HG02981 (cell line): ENCODE data around the gene HTATIP2.
"Not testable (repeated sequence)": the region's sequence is repeated elsewhere in the genome, so short reads cannot be mapped to it uniquely, and the experiment has no call there.

Experiments used
- ATAC-seq: cut with Tn5 transposase; IDR thresholded peaks from one replicate; pipeline ENCODE4 v1.9.1; 2021; ENCODE audit warnings: mild to moderate bottlenecking, moderate library complexity; ENCODE audit not compliant: unreplicated experiment

Gene HTATIP2

GRCh38 chr11:20369826-20370225 is 6.3 kb downstream of the HTATIP2 start:
- ATAC-seq, result no peak

- ATAC-seq, result no peak
Measured at GRCh38 chr11:20372081-20372626, 8.6 kb downstream of the HTATIP2 start.

- no peak for ATAC-seq
Measured at GRCh38 chr11:20373147-20373546, 9.6 kb downstream of the HTATIP2 start.

- ATAC-seq, result no peak
Measured at GRCh38 chr11:20373568-20374209, 10.2 kb downstream of the HTATIP2 start.

GRCh38 chr11:20374741-20375300 is 11.3 kb downstream of the HTATIP2 start:
- no peak for ATAC-seq

GRCh38 chr11:20376162-20376730 is 12.7 kb downstream of the HTATIP2 start:
- no peak for ATAC-seq

GRCh38 chr11:20385996-20386395 is 22.5 kb downstream of the HTATIP2 start:
- ATAC-seq, result not testable (repeated sequence)

GRCh38 chr11:20387261-20388095 is 24.0 kb downstream of the HTATIP2 start, which contains the start of gene PRMT3:
Gene PRMT3 (plus strand): TSS chr11:20387716. CDS start chr11:20387747, 31 bp downstream.
- peak; percentile 79 for ATAC-seq

- ATAC-seq, result peak; percentile 19
Measured at GRCh38 chr11:20388096-20389055, 24.9 kb downstream of the HTATIP2 start.

- ATAC-seq, result peak; percentile 85
Measured at GRCh38 chr11:20397281-20397680, 33.8 kb downstream of the HTATIP2 start.

GRCh38 chr11:20399498-20399897 is 36.0 kb downstream of the HTATIP2 start:
- ATAC-seq, result no peak

GRCh38 chr11:20403059-20403458 is 39.5 kb downstream of the HTATIP2 start:
- ATAC-seq, result no peak

- no peak for ATAC-seq
Measured at GRCh38 chr11:20406484-20406883, 43.0 kb downstream of the HTATIP2 start.

- no peak for ATAC-seq
Measured at GRCh38 chr11:20407344-20407743, 43.8 kb downstream of the HTATIP2 start.

- no peak for ATAC-seq
Measured at GRCh38 chr11:20415432-20415831, 51.9 kb downstream of the HTATIP2 start.

GRCh38 chr11:20417771-20418170 is 54.3 kb downstream of the HTATIP2 start:
- ATAC-seq, result no peak

- no peak for ATAC-seq
Measured at GRCh38 chr11:20421946-20422345, 58.4 kb downstream of the HTATIP2 start.

GRCh38 chr11:20429216-20429615 is 65.7 kb downstream of the HTATIP2 start:
- no peak for ATAC-seq
